NK-92 (cell line): ENCODE measurements around the gene PGAM2.

Source experiments
- DNase-seq: peaks from one replicate; lab custom pipeline; 2025; ENCODE audit not compliant: unreplicated experiment; lab: John Stamatoyannopoulos, UW

The PGAM2 gene

GRCh38 chr7:44065431-44066110 is at the start of gene PGAM2:
Gene PGAM2, minus strand, starts transcription at chr7:44065567. Its CDS starts 38 bp downstream, at chr7:44065529.
- DNase-seq, result no peak

- DNase-seq, result no peak
These were observed 49.4 kb upstream of the PGAM2 start for GRCh38 chr7:44114586-44115310.

- DNase-seq, result no peak
These were observed 48.5 kb upstream of the PGAM2 start for GRCh38 chr7:44113764-44114354.

GRCh38 chr7:44112997-44113763 is 47.8 kb upstream of the PGAM2 start:
- DNase-seq, result no peak

GRCh38 chr7:44112231-44112996 is 47.0 kb upstream of the PGAM2 start:
- no peak for DNase-seq

- DNase-seq, result no peak
These were observed 46.4 kb upstream of the PGAM2 start for GRCh38 chr7:44111761-44112160.

GRCh38 chr7:44110719-44111635 is 45.6 kb upstream of the PGAM2 start:
- DNase-seq, result no peak

- DNase-seq, result no peak
These were observed 44.6 kb upstream of the PGAM2 start for GRCh38 chr7:44109991-44110390.

- no peak for DNase-seq
These were observed 43.7 kb upstream of the PGAM2 start for GRCh38 chr7:44108768-44109750.

- no peak for DNase-seq
These were observed 42.8 kb upstream of the PGAM2 start for GRCh38 chr7:44107961-44108767.

GRCh38 chr7:44107116-44107960 is 42.0 kb upstream of the PGAM2 start:
- DNase-seq, result no peak

- DNase-seq, result no peak
These were observed 41.1 kb upstream of the PGAM2 start for GRCh38 chr7:44106311-44107065.

GRCh38 chr7:44105832-44106231 is 40.5 kb upstream of the PGAM2 start:
- DNase-seq, result no peak

GRCh38 chr7:44104860-44105771 is 39.7 kb upstream of the PGAM2 start:
- DNase-seq, result no peak
